SKM-1 treated with dmso at 0.1 percent for 144 hours (cell line): ENCODE measurements around the gene STK4.

ENCODE experiments used
- DNase-seq: peaks from one replicate; lab custom pipeline; 2025; ENCODE audit not compliant: unreplicated experiment; lab: John Stamatoyannopoulos, UW

STK4 gene

DNA sequence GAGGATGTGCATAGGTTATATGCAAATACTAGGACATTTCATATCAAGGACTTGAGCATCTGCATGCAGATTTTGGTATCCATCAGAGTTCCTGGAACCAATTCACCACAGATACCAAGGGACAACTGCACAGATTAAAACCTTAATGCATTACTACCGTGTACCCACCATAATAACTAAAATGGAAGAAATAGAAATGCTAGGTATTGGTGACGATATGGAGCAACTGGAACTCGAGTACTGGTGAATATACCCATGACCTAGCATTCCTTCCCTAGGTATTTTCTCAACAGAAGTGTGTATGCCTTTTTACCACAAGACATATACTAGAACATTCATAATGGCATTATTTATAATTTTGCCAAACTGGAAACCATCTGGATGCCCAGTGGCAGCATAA, 116.2 kb downstream of the STK4 start:
- DNase-seq = no peak

DNA sequence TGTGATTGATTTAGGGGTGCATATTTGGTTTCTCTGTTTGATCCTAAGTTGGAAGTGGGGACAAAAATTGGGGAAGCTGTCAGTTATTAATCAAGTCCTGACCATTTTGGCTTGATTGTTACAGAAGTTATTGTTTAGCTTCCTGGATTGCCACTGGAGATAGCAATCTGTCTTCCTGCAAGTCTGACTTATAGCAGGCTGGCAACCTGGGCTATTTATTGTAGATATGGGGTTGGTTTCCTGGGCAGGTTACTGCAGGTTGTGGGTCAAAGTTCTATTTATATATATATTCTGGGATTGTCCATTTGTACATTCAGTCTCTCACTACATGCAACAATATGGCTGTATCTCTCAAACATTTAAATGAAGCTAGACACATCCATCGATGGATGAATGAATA, 116.8 kb downstream of the STK4 start:
- no peak for DNase-seq

GRCh38 chr20:45085289-45085688, 119.0 kb downstream of the STK4 start:
- no peak for DNase-seq

DNA sequence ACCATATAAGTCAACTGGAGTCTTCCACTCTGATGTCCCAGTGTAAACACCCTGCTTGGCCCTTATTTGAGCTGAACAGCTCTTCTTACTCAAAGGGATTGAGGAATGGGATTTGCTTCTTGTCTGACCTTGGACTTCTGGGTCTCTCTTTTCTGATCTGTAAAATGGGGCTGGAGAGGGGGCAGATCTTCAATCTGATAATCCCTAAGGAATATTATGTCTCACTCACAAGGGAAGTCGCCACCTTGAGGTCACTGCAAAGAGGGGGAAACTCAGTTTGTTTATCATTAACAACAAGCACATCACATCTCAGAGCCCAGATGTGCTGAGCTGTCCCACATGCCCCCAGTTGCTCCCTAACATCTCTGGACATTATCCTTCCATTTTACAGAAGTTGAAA, 119.6 kb downstream of the STK4 start:
- DNase-seq = no peak

- DNase-seq = no peak
These were observed 120.9 kb downstream of the STK4 start for GRCh38 chr20:45087097-45087790.

- no peak for DNase-seq
These were observed 121.5 kb downstream of the STK4 start for GRCh38 chr20:45087814-45088213.

- no peak for DNase-seq
These were observed 121.9 kb downstream of the STK4 start for GRCh38 chr20:45088247-45088646.

DNA sequence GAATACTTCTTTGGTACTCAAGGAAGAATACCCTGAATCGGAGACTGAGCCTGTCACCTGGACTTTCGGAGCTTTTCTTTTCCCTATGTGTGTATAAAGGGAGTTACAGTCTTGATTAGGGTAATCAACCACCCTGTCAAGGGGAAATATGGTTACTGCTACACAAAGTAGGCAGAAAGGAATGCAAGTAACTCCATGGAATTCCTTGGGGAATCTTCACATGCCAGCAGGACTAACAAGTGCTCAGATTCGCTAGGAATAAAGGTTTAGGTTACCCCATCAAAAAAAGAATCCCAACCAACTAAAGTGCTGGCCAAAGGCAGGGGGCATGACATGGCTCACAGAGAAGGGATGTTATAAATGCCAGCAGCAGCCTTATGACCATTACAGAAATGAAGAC, 124.2 kb downstream of the STK4 start:
- no peak for DNase-seq

- no peak for DNase-seq
These were observed 125.1 kb downstream of the STK4 start for GRCh38 chr20:45091366-45091765.

- no peak for DNase-seq
These were observed 126.6 kb downstream of the STK4 start for GRCh38 chr20:45092898-45093297.

- DNase-seq = no peak
These were observed 127.9 kb downstream of the STK4 start for GRCh38 chr20:45094201-45094600.

DNA sequence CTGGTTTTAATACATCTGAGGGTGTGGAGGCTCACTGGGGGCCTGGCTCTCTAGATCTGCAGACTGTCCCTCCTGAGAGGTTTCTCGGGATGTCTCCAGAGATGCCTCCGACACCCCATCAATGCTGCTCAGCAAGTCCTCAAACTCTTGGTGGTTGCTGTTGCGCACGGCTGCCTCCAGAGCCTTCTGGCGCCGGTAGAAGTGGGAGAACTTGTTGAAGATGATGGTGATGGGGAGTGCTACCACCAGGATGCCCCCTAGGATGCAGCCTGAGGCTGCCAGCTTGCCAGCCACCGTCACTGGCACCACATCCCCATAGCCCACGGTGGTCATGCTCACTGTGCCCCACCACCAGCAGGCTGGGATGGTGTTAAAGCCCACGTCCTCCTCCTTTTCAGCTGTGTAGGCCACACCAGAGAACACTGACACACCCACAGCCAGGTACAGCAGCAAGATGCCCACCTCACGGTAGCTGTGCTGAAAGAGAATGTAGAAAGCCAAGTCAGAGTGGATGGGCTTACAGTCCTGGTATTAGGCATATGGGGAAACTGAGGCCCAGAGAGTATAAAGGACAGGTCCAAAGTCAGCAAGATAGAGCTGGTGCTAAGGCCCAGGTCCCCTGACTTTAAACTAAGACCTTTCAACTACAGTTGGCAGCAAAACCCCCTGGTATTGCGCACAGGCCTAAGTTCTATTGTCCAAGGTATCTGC, 128.7 kb downstream of the STK4 start:
- DNase-seq = no peak

GRCh38 chr20:45095805-45096238, 129.5 kb downstream of the STK4 start:
- DNase-seq = peak; percentile 58

GRCh38 chr20:45096781-45097180, 130.5 kb downstream of the STK4 start:
- DNase-seq = no peak

DNA sequence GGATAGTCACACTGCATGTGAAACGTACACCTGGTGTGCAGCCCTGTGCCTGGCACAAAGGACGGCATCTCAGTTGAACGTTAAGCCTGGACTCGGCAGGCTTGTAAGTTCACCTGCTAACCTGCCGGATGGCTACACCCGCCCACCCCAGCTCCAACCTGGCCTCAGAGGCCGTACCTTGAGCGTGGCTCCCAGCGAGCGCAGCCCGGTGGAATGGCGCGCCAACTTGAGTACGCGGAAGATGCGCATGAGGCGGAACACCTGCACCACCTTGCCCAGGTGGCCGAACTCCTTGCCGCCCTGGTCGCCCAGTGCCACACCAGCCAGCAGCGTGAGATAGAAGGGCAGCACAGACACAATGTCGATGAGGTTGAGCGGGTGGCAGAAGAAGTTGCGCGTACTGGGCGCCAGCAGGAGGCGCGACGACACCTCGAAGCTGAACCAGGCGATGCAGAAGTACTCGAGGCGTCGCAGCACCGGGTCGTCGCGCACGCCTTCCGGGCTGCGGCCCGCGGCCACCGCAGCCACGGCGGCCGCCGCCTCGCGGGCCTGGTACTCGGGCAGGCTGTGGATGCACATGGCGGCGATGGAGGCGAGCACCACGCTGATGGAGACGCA, 131.3 kb downstream of the STK4 start:
- peak; percentile 67 for DNase-seq

GRCh38 chr20:45098103-45098773, 131.9 kb downstream of the STK4 start:
- DNase-seq = no peak

DNA sequence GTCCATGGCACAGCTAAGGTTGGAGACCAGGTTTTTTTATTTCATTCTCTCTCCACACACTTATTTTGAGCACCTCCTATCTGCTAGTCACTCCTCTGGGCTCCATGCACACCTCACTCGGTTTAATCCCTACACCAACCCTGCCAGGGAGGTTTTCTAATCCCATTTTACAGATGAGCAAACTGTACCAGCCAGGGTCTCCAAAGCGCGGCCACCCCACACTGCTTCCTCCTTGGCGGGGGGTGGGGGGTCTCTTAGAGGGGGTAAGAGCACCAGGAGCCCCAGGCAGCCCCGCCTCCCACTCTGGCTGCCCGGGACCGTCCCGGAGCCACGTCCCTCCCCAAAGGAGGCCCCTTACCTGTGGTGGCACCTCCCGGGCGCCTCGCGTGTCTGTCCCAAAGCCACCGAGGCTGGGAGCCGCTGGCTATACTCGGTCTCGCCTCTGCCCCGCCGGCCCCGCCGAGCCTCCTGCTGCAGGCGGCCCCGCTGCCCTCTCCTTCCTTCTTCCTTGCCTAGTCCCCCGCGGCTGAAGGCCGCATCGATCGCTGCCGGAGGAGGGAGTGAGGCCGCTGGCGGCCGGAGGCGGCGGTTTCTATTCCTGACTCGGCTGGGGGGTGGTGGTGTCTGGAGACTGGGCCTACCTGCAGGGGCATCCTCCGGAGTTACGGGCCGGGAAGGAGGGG, 134.4 kb downstream of the STK4 start, which contains the start of gene KCNS1:
TSS of gene KCNS1 (minus strand) at position 565 of the 683 bp plus-strand sequence. CDS start 1,891 bp downstream, outside the sequence.
- no peak for DNase-seq

- DNase-seq = no peak
These were observed 135.1 kb downstream of the STK4 start for GRCh38 chr20:45101333-45101850.

DNA sequence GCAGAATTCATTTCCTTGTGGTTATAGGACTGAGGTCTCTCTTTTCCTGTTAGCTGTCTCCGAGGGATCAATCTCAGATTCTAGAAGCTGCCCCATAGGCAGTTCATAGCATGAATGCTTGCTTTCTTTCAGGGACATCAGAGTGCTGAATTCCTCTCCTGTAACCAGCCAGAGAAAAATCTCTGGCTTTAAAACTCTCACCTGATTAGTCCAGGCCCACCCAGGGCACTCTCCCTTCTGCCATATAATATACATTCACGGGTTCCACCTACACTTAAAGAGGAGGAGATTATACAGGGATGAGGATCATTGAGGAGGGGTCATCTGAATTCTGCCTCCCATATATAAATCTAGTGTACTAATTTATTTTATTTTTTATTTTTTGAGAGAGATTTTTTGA, 136.8 kb downstream of the STK4 start:
- no peak for DNase-seq

GRCh38 chr20:45104786-45105185, 138.5 kb downstream of the STK4 start:
- DNase-seq = no peak

GRCh38 chr20:45105317-45105716, 139.0 kb downstream of the STK4 start:
- DNase-seq = no peak
